Measurements from ENCODE around the gene OR5AU1.
"Not testable (repeated sequence)": the region's sequence is repeated elsewhere in the genome, so short reads cannot be mapped to it uniquely, and the experiment has no call there.

Gene OR5AU1

DNA sequence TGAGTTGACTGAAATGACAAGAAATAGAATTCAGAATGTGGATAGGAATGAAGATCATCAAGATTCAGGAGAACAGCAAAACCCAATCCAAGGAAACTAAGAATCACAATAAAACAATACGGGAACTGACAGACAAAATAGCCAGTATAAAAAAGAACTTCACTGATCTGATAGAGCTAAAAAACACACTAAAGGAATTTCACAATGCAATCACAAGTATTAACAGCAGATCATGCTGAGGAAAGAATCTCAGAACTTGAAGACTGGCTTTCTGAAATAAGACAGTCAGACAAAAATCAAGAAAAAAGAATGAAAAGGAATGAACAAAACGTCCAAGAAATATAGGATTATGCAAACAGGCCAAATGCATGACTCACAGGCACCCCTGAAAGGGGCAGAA is 15.3 kb upstream of the OR5AU1 start:
- DNase-seq (ENCODE audit: low spot score) = no peak

DNA sequence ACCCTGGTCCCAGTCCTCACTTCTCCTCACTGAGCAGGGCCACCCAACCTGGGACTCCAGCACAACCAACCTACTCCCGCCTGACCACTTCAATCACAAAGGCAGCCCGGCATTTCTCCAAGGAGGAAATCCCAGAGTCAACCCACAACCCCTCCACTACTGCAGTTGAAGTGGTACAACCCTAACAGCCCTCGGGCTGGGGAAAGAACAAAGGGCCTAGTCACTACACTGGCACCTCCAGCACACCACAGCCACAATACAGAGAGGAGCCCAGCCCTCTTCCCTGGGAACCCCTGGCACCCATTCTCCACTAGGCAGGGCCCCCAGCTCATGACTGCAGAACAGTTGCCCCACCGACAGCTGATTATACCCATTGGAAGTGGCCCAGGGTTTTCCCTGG is 13.7 kb upstream of the OR5AU1 start:
- DNase-seq (ENCODE audit: low spot score) = no peak

DNA sequence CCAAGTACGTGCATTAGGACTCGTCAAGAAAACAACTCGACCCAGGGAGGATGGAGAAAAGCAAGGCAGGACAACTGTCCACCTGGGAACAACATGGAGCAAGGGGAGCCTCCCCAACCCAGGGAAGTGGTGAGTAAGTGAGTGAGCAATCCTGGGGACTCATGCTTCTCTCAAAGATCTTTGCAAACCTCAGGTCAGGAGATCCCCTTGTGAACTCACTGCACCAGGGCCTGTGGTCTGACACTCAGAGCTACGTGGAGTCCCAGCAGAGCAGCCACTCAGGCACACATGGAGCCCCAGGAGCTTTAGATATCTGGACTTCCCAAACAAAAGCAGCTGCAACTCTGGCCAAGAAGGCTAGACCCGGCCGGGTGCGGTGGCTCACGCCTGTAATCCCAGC is 12.2 kb upstream of the OR5AU1 start:
- DNase-seq (ENCODE audit: low spot score) = no peak

DNA sequence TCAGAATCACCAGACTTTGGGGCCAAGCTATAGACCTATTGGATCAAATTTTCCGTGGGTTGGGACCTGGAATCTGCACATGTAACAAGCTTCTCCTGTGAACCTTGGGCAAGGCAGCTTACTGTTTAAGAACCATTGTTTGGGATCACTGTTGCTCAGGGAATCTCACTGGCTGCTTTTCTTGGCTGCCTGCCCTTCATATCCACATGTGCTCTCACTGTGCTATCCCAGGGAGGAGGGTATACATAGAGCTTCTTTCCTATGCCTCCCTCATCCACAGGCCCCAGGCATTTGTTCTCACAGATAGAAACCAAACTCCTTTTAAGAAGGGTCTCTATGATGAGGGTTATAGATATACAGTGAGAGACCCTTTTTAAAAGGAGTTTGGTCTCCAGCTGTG is 9.8 kb upstream of the OR5AU1 start:
- not testable (repeated sequence) for DNase-seq (ENCODE audit: low spot score)

- DNase-seq (ENCODE audit: low spot score) = not testable (repeated sequence)
Measured at GRCh38 chr14:21165002-21165605, 9.2 kb upstream of the OR5AU1 start.

GRCh38 chr14:21163871-21164291 is 8.0 kb upstream of the OR5AU1 start:
- DNase-seq (ENCODE audit: low spot score) = no peak

GRCh38 chr14:21162081-21162480 is 6.2 kb upstream of the OR5AU1 start:
- no peak for DNase-seq (ENCODE audit: low spot score)

DNA sequence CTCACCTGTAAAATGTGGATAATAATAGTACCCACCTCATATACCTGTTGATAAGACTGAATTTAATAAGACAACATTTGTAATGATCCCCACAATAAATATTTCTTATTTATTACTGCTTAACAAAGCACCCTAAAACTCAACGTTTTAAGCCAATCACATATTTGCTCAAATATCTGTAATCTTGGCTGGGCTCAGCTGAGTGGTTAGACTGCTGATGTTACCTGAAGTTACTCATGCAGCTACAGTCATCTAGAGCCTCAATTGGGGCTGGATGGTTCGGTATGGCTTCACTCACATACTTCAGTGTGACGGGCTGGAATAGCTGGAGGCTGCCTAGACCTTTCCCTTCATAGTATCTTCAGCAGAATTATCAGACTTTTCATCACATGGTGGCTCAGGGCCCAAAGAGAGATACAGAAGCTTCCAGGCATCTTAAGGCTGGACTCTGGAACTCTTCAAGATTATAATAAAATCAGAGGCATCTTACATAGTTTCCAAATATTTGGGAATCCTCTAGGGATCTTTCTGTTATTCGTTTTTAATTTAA is 4.3 kb upstream of the OR5AU1 start:
- no peak for DNase-seq (ENCODE audit: low spot score)

DNA sequence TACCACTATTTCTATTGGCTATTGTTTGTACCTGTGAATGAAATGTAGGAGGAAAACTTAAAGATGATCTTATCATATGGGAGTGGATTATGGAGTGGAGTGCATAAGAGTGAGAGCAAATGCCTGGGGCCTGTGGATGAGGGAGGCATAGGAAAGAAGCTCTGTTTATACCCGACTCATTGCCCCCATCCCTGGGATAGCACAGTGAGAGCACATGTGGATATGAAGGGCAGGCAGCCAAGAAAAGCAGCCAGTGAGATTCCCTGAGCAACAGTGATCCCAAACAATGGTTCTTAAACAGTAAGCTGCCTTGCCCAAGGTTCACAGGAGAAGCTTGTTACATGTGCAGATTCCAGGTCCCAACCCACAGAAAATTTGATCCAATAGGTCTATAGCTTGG is 2.3 kb upstream of the OR5AU1 start:
- DNase-seq (ENCODE audit: low spot score) = not testable (repeated sequence)

GRCh38 chr14:21149641-21150367 is 6.1 kb downstream of the OR5AU1 start:
- no peak for DNase-seq (ENCODE audit: low spot score)

DNA sequence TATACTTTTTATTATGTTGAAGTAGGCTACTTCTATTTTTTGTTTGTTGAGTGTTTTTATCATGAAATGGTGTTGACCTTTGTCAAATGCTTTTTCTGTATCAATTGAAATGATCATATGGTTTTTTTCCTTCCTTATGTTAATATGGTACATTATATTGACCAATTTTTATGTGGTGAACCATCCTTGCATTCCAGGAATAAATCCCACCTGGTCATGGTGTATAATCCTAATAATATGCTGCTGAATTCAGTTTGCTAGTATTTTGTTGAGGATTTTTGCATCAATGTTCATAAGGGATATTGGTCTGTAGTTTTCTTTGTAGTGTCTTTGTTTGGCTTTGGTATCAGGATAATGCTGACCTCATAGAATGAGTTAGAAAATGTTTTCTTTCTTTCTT is 10.4 kb downstream of the OR5AU1 start:
- DNase-seq (ENCODE audit: low spot score) = no peak

- DNase-seq (ENCODE audit: low spot score) = no peak
Measured at GRCh38 chr14:21142357-21142756, 13.5 kb downstream of the OR5AU1 start.

DNA sequence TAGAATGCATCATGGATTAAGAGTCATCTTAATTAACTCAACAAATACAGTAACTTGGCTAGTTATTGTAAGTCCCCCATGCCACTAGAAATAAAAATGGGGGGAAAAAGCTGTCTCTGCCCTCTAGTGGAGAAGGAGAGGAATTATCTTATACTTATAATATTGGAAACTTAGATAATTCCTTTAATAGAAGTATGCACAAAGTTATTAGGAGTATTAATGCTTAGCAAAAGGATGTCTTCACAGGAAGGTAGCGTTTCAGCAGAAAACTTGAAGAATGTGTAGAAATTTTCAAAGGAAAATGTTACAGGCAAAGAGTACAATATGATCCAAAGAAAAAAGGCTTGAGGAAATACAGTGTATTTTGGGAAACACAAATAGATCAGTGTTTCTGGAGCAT is 19.8 kb downstream of the OR5AU1 start:
- peak; percentile 37 for DNase-seq (ENCODE audit: low spot score)

DNA sequence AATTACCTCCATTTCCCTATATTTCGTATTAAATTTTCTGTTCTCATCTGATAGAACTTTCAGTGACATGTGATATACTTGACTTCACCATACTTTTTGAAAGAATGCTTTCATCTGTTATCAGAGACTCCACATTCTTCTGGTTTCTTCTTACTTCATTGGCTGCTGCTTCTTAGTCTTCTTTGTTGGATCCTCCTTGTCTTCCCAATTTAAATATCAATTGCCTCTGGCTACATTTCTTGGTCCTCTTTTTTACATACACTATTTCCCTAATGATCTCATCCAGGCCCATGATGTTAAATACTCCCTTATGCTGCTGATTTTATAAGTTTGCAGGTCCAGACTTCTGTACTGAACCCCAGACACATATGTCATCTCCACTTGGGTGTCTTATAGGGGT is 22.0 kb downstream of the OR5AU1 start:
- DNase-seq (ENCODE audit: low spot score) = no peak

GRCh38 chr14:21123429-21123828 is 32.4 kb downstream of the OR5AU1 start:
- DNase-seq (ENCODE audit: low spot score) = no peak

DNA sequence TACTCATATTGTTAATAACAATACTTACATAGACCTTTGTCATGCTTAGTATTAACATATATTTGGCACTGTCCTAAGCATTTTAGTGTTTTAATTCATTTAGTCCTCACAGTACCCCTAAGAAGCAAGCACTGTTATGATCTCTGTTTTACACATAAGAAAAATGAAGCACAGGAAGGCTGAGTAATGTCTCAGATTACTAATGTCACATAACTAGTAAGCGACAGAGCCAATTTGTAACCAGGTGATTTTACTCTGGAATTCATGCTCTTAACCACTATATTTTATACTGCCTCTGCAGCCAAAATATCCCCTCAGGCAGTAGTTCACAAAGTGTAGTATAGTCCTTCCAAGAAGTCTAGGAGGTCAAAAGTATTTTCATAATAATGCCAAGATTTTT is 34.7 kb downstream of the OR5AU1 start:
- DNase-seq (ENCODE audit: low spot score) = no peak

- no peak for DNase-seq (ENCODE audit: low spot score)
Measured at GRCh38 chr14:21120686-21121085, 35.2 kb downstream of the OR5AU1 start.

DNA sequence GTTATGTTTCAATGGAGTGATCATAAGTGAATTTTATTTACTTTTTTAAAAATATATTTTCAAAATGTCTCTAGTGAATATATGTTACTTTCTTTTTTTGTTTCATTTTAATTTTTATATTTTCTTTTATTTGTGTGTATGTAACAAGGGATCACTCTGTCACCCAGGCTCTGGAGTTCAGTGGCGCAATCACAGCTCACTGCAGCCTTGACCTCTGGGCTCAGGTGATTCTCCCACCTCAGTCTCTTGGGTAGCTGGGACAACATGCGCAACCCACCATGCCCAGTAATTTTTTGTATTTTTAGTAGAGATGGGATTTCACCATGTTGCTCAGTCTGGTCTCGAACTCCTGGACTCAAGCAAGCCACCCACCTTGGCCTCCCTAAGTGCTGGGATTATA is 36.9 kb downstream of the OR5AU1 start:
- no peak for DNase-seq (ENCODE audit: low spot score)

GRCh38 chr14:21113369-21113768 is 42.5 kb downstream of the OR5AU1 start:
- DNase-seq (ENCODE audit: low spot score) = no peak

- DNase-seq (ENCODE audit: low spot score) = no peak
Measured at GRCh38 chr14:21112255-21112654, 43.6 kb downstream of the OR5AU1 start.

GRCh38 chr14:21109377-21110138 is 46.3 kb downstream of the OR5AU1 start:
- DNase-seq (ENCODE audit: low spot score) = no peak

GRCh38 chr14:21108791-21109190 is 47.1 kb downstream of the OR5AU1 start:
- DNase-seq (ENCODE audit: low spot score) = no peak

DNA sequence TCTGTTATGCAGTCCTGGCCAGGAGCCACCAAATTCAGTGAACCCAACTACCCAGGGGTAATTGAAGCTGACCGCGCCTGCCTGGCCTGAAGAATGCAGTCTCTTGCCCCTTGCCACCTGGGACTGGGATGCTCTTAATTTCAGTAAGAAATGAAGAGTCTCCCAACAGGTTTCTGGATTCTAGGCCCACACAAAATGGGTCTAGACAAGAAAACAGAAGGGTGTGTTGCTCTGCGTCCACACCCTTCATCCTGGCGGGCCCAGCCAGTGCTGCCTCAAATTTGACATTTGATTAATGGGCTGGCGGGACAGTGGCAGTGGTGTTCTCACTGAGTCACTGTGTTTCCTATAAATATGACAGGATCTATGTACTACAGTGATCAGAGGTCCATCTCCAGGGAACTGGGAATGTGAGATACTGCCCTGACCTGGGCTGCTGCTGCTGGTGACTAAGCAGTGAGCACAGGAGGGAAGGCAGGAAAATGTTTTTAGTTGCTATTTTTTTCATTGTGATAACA is 48.5 kb downstream of the OR5AU1 start:
- DNase-seq (ENCODE audit: low spot score) = peak; percentile 33
